HG02981 (cell line): ENCODE data around the gene KLHDC8B.

Experiments
- ATAC-seq: cut with Tn5 transposase; IDR thresholded peaks from one replicate; pipeline ENCODE4 v1.9.1; 2021; ENCODE audit warnings: mild to moderate bottlenecking, moderate library complexity; ENCODE audit not compliant: unreplicated experiment

The KLHDC8B gene

GRCh38 chr3:49158103-49158709 lies 13.2 kb upstream of the KLHDC8B start:
- no peak for ATAC-seq

DNA sequence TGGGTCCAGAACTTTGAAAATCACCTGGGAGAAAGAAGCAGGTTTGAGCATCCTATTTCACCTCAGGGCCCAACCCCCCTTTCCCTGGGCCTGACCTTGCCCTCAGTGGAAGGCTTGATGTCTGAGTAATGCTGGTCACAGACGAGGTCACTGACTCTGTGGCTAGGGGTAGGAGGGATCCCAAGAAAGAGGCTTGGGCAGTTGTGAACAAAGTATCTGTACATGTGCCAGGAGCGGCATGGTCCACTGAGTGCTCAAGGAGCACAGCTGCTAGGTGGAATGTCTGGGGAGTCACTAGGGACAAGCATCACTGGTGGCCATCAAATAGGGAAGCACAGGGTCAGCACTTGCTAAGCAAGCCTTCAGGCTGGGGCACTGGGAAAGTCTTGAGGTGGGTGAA lies 12.6 kb upstream of the KLHDC8B start:
- no peak for ATAC-seq

DNA sequence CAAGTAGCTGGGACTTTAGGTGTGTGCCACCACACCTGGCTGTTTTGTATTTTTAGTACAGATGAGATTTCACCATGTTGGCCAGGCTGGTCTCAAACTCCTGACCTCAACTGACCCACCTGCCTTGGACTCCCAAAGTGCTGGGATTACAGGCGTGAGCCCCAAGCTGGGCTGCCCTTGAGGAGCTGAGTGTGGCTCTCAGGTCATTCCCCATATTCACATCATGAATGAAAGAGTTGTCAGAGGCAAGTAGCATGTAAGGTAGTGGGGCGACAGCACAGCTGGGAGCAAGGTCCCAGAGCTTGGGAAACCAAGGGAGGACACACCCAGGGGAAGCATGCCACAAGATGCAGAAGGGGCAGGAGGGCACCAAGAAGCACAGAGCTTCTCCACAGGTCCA lies 10.2 kb upstream of the KLHDC8B start:
- ATAC-seq, result no peak

DNA sequence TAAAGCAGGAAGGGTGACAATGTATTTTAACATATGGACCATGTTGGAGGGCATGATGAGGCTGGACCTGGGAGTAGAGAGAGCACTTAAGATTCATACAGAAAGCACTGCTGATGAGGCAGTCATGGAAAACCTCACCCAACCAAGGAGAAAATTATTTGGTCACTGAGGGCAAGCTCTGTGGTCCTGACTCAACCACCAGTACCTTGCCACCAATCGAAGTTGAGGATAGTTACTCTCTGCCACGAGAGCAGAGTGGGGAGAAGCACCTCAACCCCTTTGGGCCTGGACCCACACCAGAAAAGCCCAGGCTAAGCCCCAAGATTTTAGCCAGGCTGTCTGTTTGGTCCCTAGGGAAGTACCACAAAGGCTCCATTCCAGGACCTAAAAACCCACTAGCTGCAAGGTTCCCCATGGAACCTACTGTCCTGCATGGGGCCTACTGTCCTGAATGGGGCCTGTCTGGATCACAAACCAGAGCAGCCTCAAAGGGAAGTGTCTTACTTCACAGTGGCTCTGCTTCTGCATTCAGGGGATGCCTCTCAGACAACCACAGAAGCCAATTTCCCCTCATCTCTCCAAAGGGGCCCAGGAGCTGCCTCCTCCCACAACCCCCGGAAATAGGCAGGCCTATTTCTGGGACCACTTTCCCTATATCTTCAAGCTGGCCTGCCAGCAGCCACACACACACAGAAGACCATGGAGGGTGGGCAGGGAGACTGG lies 9.4 kb upstream of the KLHDC8B start:
- ATAC-seq, result no peak

- ATAC-seq, result no peak
Measured at GRCh38 chr3:49162751-49163419, 8.5 kb upstream of the KLHDC8B start.

DNA sequence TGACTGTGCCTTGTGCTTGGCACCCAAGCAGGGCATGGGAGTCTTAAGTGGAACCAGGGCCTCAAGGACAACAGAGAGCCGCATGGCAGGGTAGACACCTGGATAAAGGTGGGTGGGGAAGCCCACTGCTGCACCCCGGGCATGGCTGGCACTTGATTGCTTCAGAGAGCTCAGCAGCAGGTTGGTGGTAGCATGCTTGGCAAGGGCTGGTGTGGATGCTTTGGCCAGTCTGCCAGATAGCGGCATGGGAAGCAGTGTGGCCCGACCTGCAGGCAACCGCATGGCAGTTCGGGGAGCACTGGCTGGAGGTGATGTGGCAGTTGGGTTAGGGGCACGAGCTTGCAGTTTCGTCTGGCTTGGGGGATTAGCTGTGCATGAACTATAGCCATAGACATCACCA lies 7.8 kb upstream of the KLHDC8B start:
- no peak for ATAC-seq

- no peak for ATAC-seq
Measured at GRCh38 chr3:49164983-49165720, 6.2 kb upstream of the KLHDC8B start.

DNA sequence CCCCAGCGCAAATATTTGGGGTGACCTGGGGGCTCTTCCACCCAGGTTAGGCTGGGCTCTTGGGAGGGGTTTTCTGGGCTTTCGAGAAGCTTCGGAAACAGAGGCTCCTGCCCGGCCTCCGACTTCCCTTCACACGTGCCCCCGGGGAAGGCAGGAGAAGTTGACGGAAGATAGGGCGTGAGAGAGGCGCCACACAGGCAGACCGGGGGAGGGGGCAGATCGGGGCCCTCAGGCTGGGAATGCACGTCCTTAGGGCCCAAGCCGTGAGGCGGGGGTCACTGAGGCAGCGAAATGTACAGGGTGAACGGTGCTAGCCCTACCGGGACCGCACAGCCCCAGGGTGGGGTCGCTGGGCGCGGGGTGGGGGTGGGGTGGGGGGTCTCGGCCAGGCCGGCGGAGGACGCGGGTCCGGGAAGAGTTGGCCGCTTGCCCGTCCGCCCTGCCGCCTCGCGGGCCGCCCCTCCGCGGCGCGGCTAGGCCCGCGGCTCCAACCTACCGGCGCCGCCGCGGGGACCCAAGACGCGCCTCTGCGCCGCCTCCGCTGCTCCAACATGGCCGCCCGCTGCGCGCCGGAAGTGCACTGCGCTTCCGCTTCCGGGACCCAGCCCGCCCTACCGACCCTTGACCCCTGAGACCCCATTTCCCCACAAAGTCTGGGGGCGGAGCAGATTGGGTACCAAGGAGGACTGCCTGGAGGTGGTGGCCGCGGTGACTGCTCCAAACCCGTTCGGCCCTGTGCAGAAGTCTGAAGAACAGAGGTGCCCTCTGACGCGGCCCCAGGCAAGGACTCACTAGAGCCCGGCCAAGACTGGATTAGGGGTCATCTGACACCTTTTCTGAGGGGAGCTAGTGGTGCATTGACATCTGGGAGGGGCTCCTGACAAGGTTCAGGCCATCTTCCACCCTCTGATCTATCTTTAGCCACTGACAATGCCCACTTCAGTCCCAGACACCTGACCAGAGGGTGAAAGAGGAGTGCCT lies 5.3 kb upstream of the KLHDC8B start, which contains the start of gene CCDC71:
CCDC71 (minus strand) TSS at position 561 of the 981 bp plus-strand sequence. CDS start 2,123 bp downstream, outside the sequence.
- no peak for ATAC-seq

DNA sequence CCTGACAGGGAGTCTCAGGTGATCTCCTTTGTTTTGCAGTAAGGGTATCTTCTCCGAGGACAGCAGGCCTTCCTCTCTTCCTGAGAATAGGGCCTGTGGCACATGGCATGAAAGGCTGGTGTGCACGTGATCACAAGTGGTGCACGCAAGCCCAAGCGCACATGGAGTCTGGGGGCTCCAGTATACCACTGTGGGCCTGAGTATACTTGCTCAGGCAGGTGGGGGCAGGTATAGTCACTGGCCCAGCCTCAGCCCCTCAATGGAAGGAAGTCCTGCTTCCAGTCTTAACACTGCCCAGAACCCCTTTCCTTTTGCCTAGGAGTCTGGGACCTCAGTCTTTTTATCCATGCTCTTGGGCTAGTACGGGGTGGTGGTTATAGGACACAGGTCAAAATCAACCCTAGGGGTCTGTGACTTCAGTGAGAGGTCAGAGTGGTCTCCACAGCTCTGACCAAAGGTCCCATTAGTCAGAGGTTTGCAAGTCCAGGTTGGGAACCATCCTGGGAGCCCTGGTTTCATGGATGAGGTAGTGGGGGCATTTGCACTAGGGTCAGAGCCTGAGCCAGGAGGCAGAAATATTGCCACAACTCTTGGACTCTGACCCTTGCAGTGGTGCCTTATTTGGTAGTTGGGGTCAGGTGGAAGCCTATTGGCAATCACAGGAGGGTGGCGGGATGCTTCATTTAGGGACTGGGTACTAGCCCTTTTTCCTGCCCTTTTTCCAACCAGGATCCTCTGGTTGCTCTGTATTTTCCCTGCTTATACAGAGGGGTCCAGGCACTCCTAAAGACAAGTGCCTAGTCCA lies 4.4 kb upstream of the KLHDC8B start:
- ATAC-seq, result no peak

- no peak for ATAC-seq
Measured at GRCh38 chr3:49170744-49171118, 667 bp upstream of the KLHDC8B start.

DNA sequence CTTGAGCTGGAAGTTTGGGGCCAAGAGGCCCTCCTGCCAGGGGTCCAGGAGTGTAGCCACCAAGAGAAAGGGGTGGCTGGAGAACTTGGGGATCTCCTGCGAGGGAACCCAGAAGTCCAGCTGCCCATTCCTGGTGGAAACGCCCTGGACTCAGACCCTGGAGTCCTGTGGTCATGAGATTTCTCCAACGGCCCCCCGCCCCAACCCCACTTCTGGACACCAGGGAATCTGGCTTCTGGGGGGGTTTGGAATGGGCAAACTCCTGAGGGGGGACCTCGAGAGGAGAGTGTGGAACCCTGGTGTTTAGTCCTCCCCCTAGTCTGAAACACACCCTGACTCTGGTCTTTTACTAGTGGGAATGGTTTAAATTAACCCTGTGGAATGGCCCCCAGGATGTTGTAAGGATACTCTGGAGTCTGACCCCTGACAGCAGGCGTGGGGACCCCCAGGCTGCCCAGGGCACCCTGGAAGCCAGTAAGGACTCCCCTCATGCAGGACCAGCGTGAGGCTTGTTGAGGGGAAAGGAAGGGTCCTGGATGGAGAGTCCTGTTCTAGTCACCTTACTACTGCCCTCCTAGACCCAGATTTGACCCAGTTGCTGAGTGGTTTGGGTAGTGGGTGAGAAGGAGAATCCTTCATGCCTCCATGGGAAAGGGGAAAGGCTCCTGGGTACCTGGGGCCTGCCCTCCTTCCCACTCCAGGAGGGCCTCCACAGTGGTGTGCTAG lies 540 bp downstream of the KLHDC8B start:
- ATAC-seq, result no peak

GRCh38 chr3:49172551-49173041 lies 1.2 kb downstream of the KLHDC8B start:
- ATAC-seq, result no peak

DNA sequence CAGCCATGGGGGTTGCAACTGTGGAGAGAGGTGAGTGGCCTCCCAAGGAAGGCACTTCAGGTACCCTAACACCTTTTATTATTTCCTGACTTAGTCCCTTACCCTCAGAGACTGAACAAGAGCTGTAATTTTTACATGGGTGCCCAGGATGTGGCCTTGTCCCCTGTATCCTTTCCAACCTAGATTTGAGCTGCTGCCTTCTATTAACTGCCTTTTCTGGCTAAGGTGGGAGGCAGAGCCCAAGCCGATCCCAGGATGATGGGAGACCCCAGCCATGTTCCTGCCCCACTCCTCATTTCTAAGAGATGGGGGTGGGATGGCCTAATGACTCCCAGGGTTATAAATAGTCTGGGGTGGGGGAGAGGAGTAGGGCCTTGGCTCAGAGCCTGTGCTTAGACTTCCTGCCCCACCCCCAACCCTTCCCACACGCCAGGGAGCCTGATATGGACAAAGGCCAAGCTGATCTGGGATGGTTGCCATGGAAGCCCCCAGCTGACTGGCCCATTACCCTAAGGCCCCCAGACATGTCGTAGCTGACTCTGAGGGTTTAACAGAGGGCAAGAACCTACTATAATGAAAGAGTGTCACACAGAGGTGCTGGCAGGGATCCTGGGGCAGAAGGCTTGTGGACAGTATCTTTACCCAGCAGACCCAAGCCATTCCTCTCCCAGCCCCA lies 1.9 kb downstream of the KLHDC8B start:
- no peak for ATAC-seq

GRCh38 chr3:49173792-49174170 lies 2.4 kb downstream of the KLHDC8B start:
- ATAC-seq, result no peak

GRCh38 chr3:49174397-49174985 lies 3.1 kb downstream of the KLHDC8B start:
- ATAC-seq, result no peak

DNA sequence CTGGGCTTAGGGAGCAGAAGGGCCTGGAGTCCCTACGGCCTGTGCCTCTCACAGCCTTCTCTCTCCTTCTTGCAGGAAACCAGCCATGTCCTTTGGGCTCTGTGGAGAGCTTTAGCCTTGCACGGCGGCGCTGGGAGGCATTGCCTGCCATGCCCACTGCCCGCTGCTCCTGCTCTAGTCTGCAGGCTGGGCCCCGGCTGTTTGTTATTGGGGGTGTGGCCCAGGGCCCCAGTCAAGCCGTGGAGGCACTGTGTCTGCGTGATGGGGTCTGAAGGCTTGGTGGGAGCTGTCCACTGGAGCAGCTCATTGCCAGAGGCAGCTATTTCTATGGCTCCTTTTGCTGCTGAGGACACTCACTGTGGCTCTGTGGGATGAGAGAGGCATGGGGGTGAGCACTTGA lies 4.1 kb downstream of the KLHDC8B start:
- ATAC-seq, result no peak

DNA sequence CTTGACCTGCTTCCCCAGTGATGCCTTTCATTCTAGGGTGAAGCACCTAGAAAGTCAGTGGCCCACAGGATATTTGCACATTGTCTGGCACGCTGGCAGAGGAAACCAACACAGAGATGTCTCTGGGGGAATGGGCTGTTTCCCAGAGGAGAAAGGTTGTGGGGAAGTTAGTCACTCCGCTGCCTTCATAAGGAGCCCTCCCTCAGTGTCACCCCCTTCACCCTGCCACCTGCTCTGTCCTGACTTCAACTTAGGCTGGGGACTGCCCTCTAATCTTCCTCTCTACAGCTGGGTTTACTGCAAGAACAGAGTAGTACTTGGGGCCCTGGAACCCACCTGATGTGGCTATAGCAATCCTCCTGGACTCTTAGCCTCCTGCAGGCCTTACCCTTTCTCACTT lies 5.7 kb downstream of the KLHDC8B start:
- no peak for ATAC-seq

- no peak for ATAC-seq
Measured at GRCh38 chr3:49180116-49180515, 8.7 kb downstream of the KLHDC8B start.
